Right atrium auricular region (tissue), 2 donors: ENCODE data around the gene LPP. TPM values are rescaled to one million over a fixed set of nuclear protein-coding genes. Genes with fewer than 3 reads are reported as not detected.

Source experiments
- DNase-seq: peaks from one replicate; pipeline ENCODE4 v3.0.0-alpha.2; 2019; ENCODE audit warnings: low spot score
- H3K27ac ChIP-seq, 2 donors: fragments of 200-600 bp; sonication (generic); 1 replicate in 1 of 2; 2 replicates in 1 of 2; pipeline ENCODE4 v1.5.1; 2016 to 2019
- H3K27me3 ChIP-seq, 2 donors: fragments of 200-600 bp; sonication (generic); one replicate each; pipeline versions ENCODE4 v1.5.1 to v1.6.0; 2017 to 2019
- H3K36me3 ChIP-seq: fragments of 200-600 bp; sonication (generic); one replicate; pipeline ENCODE4 v1.5.1; 2016
- H3K4me1 ChIP-seq, 2 donors: fragments of 200-600 bp; sonication (generic); one replicate each; pipeline versions ENCODE4 v1.5.1 to v1.6.0; 2017 to 2019
- H3K4me3 ChIP-seq, 2 donors: fragments of 200-600 bp; sonication (generic); 1 replicate in 1 of 2; 2 replicates in 1 of 2; pipeline ENCODE4 v1.5.1; 2017 to 2019; ENCODE audit warnings: mild to moderate bottlenecking in 1 of 2, moderate library complexity in 1 of 2
- H3K9me3 ChIP-seq, 2 donors: fragments of 200-600 bp; sonication (generic); one replicate each; pipeline ENCODE4 v1.5.1; 2019
- total RNA-seq, 2 donors: library from RNA; depleted of rRNA; stranded (reverse); fragments of >200 nt; gene quantifications; one replicate each; pipeline ENCODE4 v1.1.0, GENCODE V29; 2016
- TF ChIP-seq, protein P1 (sequence below), 2 donors: fragments of 200-600 bp; sonication (generic); IDR thresholded peaks; one replicate each; pipeline ENCODE4 v1.5.1; 2019; ENCODE audit warnings: antibody characterized with exemption in 2 of 2

LPP gene, protein sequence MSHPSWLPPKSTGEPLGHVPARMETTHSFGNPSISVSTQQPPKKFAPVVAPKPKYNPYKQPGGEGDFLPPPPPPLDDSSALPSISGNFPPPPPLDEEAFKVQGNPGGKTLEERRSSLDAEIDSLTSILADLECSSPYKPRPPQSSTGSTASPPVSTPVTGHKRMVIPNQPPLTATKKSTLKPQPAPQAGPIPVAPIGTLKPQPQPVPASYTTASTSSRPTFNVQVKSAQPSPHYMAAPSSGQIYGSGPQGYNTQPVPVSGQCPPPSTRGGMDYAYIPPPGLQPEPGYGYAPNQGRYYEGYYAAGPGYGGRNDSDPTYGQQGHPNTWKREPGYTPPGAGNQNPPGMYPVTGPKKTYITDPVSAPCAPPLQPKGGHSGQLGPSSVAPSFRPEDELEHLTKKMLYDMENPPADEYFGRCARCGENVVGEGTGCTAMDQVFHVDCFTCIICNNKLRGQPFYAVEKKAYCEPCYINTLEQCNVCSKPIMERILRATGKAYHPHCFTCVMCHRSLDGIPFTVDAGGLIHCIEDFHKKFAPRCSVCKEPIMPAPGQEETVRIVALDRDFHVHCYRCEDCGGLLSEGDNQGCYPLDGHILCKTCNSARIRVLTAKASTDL
- 100 to 1,000 TPM; 117 to 186 TPM for total RNA-seq

DNA sequence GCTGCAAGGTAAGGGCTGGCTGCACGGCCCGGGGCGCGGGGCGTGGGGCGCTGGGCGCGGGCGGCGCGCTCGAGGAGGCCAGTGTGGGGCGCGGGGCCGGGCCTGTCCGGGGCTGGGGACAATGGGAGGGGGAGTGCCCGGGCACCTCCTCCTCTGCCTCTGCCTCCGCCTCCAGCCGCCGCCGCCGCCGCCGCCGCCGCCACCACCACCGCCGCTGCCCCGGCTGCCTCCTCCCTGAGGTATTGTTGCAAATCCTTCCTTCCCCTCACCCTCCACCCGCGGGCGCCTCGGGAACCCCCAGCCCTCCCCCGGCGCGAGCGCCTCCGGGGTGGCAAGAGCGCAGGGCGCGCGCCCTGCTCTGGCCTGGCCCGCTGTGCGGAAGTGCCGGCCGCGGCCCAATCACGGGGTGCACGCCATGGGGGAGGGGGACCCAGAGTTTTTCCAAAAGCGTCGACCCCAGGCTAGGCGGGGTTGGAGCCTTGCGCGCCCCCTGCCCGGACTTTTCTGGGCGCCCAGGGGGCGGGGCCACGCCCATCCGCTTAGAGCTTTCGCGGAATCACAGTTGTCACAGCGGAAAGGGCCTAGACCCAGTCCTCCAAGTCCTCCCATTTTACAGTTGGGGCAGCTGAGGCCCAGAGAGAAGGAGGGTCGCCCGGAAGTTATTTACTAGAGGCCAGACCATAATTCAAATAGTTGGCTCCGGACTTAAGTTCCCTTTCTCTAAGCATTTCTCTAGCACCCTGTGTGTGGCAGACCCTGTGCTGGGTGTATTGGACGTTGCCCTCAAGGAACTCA lies at the start of gene LPP:
LPP (plus strand) TSS at position 144 of the 795 bp plus-strand sequence. CDS start 251,964 bp downstream, outside the sequence.
- Histone ChIP-seq H3K4me3 (peak within 1 kb of the TSS; percentile 79 to 83), H3K36me3 (no peaks in the 10 kb centered on the region), H3K27me3 (no peaks in the 10 kb centered on the region), H3K27ac (peak within 1 kb of the TSS; percentile 97 to 98), H3K9me3 (no peaks in the 10 kb centered on the region), H3K4me1 (peaks cover 0 to 61% of the 10 kb centered on the region in 2 donors)
- peak; percentile 78 for DNase-seq
- TF ChIP-seq, protein P1, sequence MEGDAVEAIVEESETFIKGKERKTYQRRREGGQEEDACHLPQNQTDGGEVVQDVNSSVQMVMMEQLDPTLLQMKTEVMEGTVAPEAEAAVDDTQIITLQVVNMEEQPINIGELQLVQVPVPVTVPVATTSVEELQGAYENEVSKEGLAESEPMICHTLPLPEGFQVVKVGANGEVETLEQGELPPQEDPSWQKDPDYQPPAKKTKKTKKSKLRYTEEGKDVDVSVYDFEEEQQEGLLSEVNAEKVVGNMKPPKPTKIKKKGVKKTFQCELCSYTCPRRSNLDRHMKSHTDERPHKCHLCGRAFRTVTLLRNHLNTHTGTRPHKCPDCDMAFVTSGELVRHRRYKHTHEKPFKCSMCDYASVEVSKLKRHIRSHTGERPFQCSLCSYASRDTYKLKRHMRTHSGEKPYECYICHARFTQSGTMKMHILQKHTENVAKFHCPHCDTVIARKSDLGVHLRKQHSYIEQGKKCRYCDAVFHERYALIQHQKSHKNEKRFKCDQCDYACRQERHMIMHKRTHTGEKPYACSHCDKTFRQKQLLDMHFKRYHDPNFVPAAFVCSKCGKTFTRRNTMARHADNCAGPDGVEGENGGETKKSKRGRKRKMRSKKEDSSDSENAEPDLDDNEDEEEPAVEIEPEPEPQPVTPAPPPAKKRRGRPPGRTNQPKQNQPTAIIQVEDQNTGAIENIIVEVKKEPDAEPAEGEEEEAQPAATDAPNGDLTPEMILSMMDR (IDR thresholded peaks at IDR 0.05), result peak in 1 of 2 donors; percentile 11

DNA sequence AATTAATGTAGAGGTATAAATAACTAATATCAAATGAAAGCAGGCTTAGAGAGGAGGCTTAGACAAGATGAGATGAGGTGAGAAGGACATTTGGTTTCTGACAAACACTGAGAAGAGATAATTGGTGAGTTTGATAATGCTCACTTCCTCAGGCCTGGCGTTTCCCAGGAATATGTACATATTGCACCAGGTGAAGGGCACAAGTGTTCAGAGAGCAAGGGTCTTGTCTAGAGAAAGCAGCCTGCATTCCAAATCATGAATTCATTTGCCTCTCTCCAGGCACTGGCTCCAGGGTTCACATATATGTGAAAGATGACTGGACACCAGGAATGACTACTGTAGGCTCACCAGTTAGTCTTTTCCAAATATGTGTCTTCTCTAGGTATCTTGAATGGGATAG lies 48.0 kb upstream of the LPP start:
- Histone ChIP-seq H3K27ac (no peak overlapping the region), H3K4me1 (peaks cover 0 to 3% of the 10 kb centered on the region in 2 donors), H3K36me3 (no peaks in the 10 kb centered on the region), H3K4me3 (no peak overlapping the region), H3K9me3 (peaks cover 0 to 5% of the 10 kb centered on the region in 2 donors), H3K27me3 (no peaks in the 10 kb centered on the region)
- DNase-seq, result no peak
- TF ChIP-seq, protein P1 (IDR thresholded peaks at IDR 0.05), result no peak

DNA sequence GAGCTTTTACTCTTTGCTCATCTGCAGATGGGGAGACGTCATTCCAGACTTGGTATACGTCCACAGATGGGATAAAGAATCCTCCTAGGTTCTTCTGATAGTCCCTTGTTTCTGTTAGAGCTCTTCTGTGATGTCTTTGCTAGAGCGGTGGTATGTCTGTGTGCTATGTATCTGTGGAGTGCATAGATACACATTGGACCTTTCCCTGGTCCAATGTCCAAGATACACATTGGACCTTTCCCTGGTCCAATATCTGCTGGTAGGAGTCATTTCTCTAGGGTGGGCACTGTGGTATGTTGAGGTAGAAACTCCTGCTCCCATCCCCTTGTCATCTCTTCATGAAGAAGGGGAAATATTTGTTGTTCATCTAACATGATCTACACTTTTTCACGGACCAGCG lies 47.5 kb upstream of the LPP start:
- TF ChIP-seq, protein P1 (IDR thresholded peaks at IDR 0.05), result no peak
- peaks cover 0 to 8% of the 10 kb centered on the region in 2 donors for H3K4me1 ChIP-seq
- H3K27me3 ChIP-seq, result no peaks in the 10 kb centered on the region
- H3K36me3 ChIP-seq, result no peaks in the 10 kb centered on the region
- H3K4me3 ChIP-seq, result no peak overlapping the region
- peaks cover 0 to under 1% of the 10 kb centered on the region in 2 donors for H3K9me3 ChIP-seq
- H3K27ac ChIP-seq, result no peak overlapping the region
- no peak for DNase-seq

DNA sequence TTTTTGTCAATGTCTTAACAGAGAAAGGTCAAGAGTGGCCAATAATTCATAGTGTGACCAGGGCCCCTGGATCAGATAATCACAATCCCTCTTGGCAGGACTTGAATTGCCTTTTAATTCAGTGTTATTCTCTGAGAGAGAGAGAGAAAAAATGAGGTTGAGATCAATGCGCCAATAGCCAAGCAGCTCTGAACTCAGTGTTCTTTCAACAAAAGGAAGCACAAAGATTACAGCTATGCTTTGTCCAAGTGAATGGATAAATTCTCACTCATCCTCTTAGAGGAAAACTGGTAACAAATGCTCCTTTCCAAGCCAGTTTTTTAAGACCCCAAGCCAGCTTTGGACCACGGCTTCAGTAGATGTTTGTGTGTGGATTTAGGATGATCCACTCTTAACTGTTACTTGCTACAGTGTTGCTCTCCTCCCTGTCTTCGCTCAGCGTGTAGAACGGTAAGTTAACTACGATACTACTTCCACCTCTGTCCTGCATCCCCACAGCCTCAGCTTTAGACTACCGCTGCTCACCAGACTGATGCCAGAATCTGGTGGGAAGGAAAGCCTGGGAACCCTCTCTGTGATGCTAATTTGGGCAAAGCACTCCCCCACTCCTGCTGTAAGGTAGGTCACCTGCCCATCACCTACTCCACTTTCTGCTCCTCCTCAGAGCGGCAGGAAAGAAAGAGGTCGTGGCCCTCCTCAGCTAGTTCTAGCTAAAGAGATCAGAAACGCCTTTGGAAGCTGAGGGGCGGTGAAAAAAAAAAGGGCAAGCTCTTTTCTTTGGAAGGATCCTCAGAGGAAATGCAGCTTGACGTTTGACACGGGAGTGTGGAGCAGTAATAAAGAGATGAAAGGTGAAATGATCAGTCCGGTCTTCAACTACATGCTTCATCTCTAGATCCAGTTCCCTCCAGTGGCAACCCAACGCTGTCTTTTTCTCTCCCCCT lies 46.8 kb upstream of the LPP start:
- H3K27me3 ChIP-seq, result no peaks in the 10 kb centered on the region
- TF ChIP-seq, protein P1 (IDR thresholded peaks at IDR 0.05), result no peak
- H3K27ac ChIP-seq, result no peak overlapping the region
- no peaks in the 10 kb centered on the region for H3K9me3 ChIP-seq
- H3K36me3 ChIP-seq, result no peaks in the 10 kb centered on the region
- H3K4me3 ChIP-seq, result no peak overlapping the region
- H3K4me1 ChIP-seq, result peaks cover 0 to 13% of the 10 kb centered on the region in 2 donors
- DNase-seq, result no peak
